Measurements from ENCODE around the gene UTP15. TPM values are rescaled to one million over a fixed set of nuclear protein-coding genes. Genes with fewer than 3 reads are reported as not detected.

UTP15 gene
- total RNA-seq, 4 donors from 2014 or later = 6.9 to 54.5 (median 13.7) TPM

GRCh38 chr5:73525606-73526203 lies 39.8 kb upstream of the UTP15 start:
- no peaks in the 10 kb centered on the region for H3K9me3 ChIP-seq
- no peak overlapping the region for H3K4me3 ChIP-seq
- H3K36me3 ChIP-seq = no peaks in the 10 kb centered on the region
- TF ChIP-seq POLR2A (IDR thresholded peaks at IDR 0.05) (no peak), CTCF (IDR thresholded peaks at IDR 0.05) (no peak)
- no peaks in the 10 kb centered on the region for H3K27me3 ChIP-seq
- DNase-seq = no peak
- intact Hi-C loops (cut with DNase I; ENCODE audit: low total_unique reads) = no loop called here
- no peak overlapping the region for H3K27ac ChIP-seq
- H3K4me1 ChIP-seq = no peaks in the 10 kb centered on the region

GRCh38 chr5:73528248-73528647 lies 37.3 kb upstream of the UTP15 start:
- Histone ChIP-seq H3K27ac (no peak overlapping the region), H3K27me3 (no peaks in the 10 kb centered on the region), H3K9me3 (no peaks in the 10 kb centered on the region), H3K36me3 (no peaks in the 10 kb centered on the region), H3K4me1 (no peaks in the 10 kb centered on the region), H3K4me3 (no peak overlapping the region)
- DNase-seq = no peak
- intact Hi-C loops (cut with DNase I; ENCODE audit: low total_unique reads) = no loop called here
- TF ChIP-seq POLR2A (IDR thresholded peaks at IDR 0.05) = no peak
- TF ChIP-seq CTCF (IDR thresholded peaks at IDR 0.05) = no peak

GRCh38 chr5:73529081-73529480 lies 36.5 kb upstream of the UTP15 start:
- Histone ChIP-seq H3K9me3 (no peaks in the 10 kb centered on the region), H3K36me3 (no peaks in the 10 kb centered on the region), H3K4me3 (no peak overlapping the region), H3K4me1 (no peaks in the 10 kb centered on the region), H3K27me3 (no peaks in the 10 kb centered on the region), H3K27ac (no peak overlapping the region)
- DNase-seq = no peak
- TF ChIP-seq CTCF (IDR thresholded peaks at IDR 0.05) (no peak), POLR2A (IDR thresholded peaks at IDR 0.05) (no peak)
- intact Hi-C loops (cut with DNase I; ENCODE audit: low total_unique reads) = no loop called here

GRCh38 chr5:73531356-73531755 lies 34.2 kb upstream of the UTP15 start:
- H3K4me1 ChIP-seq = no peaks in the 10 kb centered on the region
- H3K9me3 ChIP-seq = no peaks in the 10 kb centered on the region
- no peak for TF ChIP-seq POLR2A (IDR thresholded peaks at IDR 0.05)
- no peak for TF ChIP-seq CTCF (IDR thresholded peaks at IDR 0.05)
- no peak overlapping the region for H3K27ac ChIP-seq
- no peaks in the 10 kb centered on the region for H3K27me3 ChIP-seq
- DNase-seq = no peak
- intact Hi-C loops (cut with DNase I; ENCODE audit: low total_unique reads) = no loop called here
- H3K4me3 ChIP-seq = no peak overlapping the region
- H3K36me3 ChIP-seq = no peaks in the 10 kb centered on the region

GRCh38 chr5:73532195-73532594 lies 33.3 kb upstream of the UTP15 start:
- no peaks in the 10 kb centered on the region for H3K9me3 ChIP-seq
- no peaks in the 10 kb centered on the region for H3K4me1 ChIP-seq
- DNase-seq = no peak
- H3K36me3 ChIP-seq = no peaks in the 10 kb centered on the region
- no peak overlapping the region for H3K4me3 ChIP-seq
- intact Hi-C loops (cut with DNase I; ENCODE audit: low total_unique reads) = no loop called here
- H3K27ac ChIP-seq = no peak overlapping the region
- TF ChIP-seq CTCF (IDR thresholded peaks at IDR 0.05) (no peak), POLR2A (IDR thresholded peaks at IDR 0.05) (no peak)
- H3K27me3 ChIP-seq = no peaks in the 10 kb centered on the region
